Sigmoid colon (tissue), 7 donors: Measurements from ENCODE around the gene CD84. TPM values are rescaled to one million over a fixed set of nuclear protein-coding genes. Genes with fewer than 3 reads are reported as not detected.

Experiments
- DNase-seq: peaks from one replicate; pipeline ENCODE4 v3.0.0-alpha.2; 2019
- H3K27ac ChIP-seq, 4 donors: fragments of 200-600 bp; sonication (generic); one replicate each; pipeline ENCODE4 v1.5.1; 2016 to 2019; ENCODE audit warnings: mild to moderate bottlenecking in 1 of 4
- H3K27me3 ChIP-seq, 3 donors: fragments of 200-600 bp; sonication (generic); one replicate each; pipeline ENCODE4 v1.5.1; 2019; ENCODE audit warnings: mild to moderate bottlenecking in 1 of 3
- H3K36me3 ChIP-seq, 4 donors: fragments of 200-600 bp; sonication (generic); one replicate each; pipeline ENCODE4 v1.5.1; 2016 to 2019
- H3K4me1 ChIP-seq, 4 donors: fragments of 200-600 bp; sonication (generic); one replicate each; pipeline ENCODE4 v1.5.1; 2017 to 2019
- H3K4me3 ChIP-seq, 4 donors: fragments of 200-600 bp; sonication (generic); one replicate each; pipeline ENCODE4 v1.5.1; 2017 to 2019; ENCODE audit warnings: mild to moderate bottlenecking in 2 of 4, moderate library complexity in 1 of 4
- H3K9me3 ChIP-seq, 4 donors: fragments of 200-600 bp in 3 of 4; sonication (generic) in 3 of 4; one replicate each; pipeline versions ENCODE4 v1.5.1 to v1.6.1; 2013 to 2019
- EP300 ChIP-seq, 4 donors: sonication (generic); formaldehyde crosslinking; IDR thresholded peaks; one replicate each; pipeline ENCODE4 v1.6.1; 2017; ENCODE audit warnings: antibody characterized with exemption in 4 of 4
- POLR2A ChIP-seq, 2 donors: fragments of 450-650 bp; IDR thresholded peaks; one replicate each; pipeline ENCODE4 v1.6.1; 2016; ENCODE audit warnings: antibody characterized with exemption in 2 of 2, mild to moderate bottlenecking in 2 of 2, moderate library complexity in 2 of 2
- POLR2AphosphoS5 ChIP-seq, 4 donors: sonication (generic); formaldehyde crosslinking; IDR thresholded peaks; one replicate each; pipeline ENCODE4 v1.6.1; 2017; ENCODE audit warnings: antibody characterized with exemption in 4 of 4
- WGBS, 2 donors: extraction: QIAGEN DNeasy Blood & Tissue Kit; methylation state at CpG; one replicate each; pipeline ENCODE4 v1.1.7; 2013; 5-methylcytosine and 5-hydroxymethylcytosine counted together
- intact Hi-C: fragments of 100-400 bp; cut with DNase I; formaldehyde crosslinking; loops from one replicate; pipeline ENCODE4 v1.15.1; 2023
- polyA plus RNA-seq, 3 donors: library from polyadenylated mRNA; stranded (reverse); fragments of 200-250 nt; gene quantifications; one replicate each; pipeline ENCODE4 v1.2.3, GENCODE V29; 2013
- total RNA-seq, 4 donors: library from RNA; depleted of rRNA; stranded (reverse); fragments of >200 nt; gene quantifications; one replicate each; pipeline ENCODE4 v1.1.0, GENCODE V29; 2016
- TF ChIP-seq, protein P1 (sequence below), 4 experiments: fragments of 450-650 bp in 3 of 4; fragments of 200-600 bp in 1 of 4; IDR thresholded peaks; one replicate each; pipeline ENCODE4 v1.5.1; 2016 to 2019; ENCODE audit warnings: antibody characterized with exemption in 4 of 4, mild to moderate bottlenecking in 3 of 4, moderate library complexity in 2 of 4
- donor health status: healthy with polysubstance abuse.
- donor health status: Bipolar disorder and iron deficiency.
- donor health status: healthy.

The CD84 gene
- total and polyA plus RNA-seq, 7 donors, result 0.60 to 7.5 (median 3.2) TPM

DNA sequence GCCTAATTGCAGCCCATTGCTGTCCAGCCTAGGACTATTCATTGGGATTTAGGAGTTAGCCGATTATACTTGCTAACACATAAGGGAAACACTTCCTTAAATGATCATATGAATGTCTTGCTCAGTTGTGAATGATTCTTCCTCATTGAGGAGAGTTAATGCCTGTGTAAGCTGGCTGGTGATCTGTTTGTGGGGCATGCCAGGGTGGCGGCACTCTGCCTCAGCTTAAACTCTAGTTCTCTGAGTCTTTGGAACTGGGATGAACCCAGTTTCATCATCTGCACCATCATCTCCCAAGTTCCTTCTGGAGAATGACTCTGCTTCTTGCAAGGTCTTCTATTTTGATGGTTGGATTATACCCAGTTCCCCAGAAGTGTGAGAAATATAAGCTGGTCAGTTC, 32.4 kb downstream of the CD84 start:
- intact Hi-C loops, result no loop called here
- WGBS, 2 donors, result 77 to 92% methylated on average over 2 of the region's 2 CpGs
- Histone ChIP-seq H3K4me3 (no peak overlapping the region), H3K9me3 (no peaks in the 10 kb centered on the region), H3K27ac (no peak overlapping the region), H3K27me3 (no peaks in the 10 kb centered on the region), H3K36me3 (no peaks in the 10 kb centered on the region), H3K4me1 (no peaks in the 10 kb centered on the region)
- TF ChIP-seq, protein P1, sequence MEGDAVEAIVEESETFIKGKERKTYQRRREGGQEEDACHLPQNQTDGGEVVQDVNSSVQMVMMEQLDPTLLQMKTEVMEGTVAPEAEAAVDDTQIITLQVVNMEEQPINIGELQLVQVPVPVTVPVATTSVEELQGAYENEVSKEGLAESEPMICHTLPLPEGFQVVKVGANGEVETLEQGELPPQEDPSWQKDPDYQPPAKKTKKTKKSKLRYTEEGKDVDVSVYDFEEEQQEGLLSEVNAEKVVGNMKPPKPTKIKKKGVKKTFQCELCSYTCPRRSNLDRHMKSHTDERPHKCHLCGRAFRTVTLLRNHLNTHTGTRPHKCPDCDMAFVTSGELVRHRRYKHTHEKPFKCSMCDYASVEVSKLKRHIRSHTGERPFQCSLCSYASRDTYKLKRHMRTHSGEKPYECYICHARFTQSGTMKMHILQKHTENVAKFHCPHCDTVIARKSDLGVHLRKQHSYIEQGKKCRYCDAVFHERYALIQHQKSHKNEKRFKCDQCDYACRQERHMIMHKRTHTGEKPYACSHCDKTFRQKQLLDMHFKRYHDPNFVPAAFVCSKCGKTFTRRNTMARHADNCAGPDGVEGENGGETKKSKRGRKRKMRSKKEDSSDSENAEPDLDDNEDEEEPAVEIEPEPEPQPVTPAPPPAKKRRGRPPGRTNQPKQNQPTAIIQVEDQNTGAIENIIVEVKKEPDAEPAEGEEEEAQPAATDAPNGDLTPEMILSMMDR (IDR thresholded peaks at IDR 0.05), result no peak
- TF ChIP-seq POLR2AphosphoS5 (IDR thresholded peaks at IDR 0.05), result no peak
- no peak for TF ChIP-seq EP300 (IDR thresholded peaks at IDR 0.05)
- TF ChIP-seq POLR2A (IDR thresholded peaks at IDR 0.05), result no peak
- DNase-seq, result no peak

DNA sequence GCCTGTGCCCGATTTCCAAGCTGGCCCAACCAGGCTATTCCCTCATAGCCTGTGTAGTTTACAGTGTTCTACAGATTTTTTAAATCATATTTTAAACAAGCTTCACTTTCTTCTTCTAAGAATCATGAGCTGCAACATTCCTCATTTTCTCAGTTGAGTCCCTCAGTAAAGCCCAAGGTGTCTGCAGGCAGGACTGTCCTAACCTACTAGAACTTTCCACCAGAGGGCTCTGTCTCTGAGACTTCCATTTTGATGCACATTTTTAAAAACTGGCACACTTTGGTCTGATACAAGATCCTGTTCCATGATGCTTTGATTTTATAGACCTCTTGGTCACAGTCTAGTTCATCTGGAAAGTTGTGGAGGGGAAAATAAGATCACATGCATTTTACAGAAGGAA, 34.6 kb downstream of the CD84 start:
- WGBS, 2 donors, result 96 to 100% methylated on average over 1 of the region's 1 CpG
- DNase-seq, result no peak
- TF ChIP-seq, protein P1 (IDR thresholded peaks at IDR 0.05), result no peak
- no peak for TF ChIP-seq EP300 (IDR thresholded peaks at IDR 0.05)
- no peak for TF ChIP-seq POLR2A (IDR thresholded peaks at IDR 0.05)
- Histone ChIP-seq H3K4me3 (no peak overlapping the region), H3K27me3 (no peaks in the 10 kb centered on the region), H3K27ac (no peak overlapping the region), H3K36me3 (no peaks in the 10 kb centered on the region), H3K9me3 (no peaks in the 10 kb centered on the region), H3K4me1 (no peaks in the 10 kb centered on the region)
- intact Hi-C loops, result no loop called here

DNA sequence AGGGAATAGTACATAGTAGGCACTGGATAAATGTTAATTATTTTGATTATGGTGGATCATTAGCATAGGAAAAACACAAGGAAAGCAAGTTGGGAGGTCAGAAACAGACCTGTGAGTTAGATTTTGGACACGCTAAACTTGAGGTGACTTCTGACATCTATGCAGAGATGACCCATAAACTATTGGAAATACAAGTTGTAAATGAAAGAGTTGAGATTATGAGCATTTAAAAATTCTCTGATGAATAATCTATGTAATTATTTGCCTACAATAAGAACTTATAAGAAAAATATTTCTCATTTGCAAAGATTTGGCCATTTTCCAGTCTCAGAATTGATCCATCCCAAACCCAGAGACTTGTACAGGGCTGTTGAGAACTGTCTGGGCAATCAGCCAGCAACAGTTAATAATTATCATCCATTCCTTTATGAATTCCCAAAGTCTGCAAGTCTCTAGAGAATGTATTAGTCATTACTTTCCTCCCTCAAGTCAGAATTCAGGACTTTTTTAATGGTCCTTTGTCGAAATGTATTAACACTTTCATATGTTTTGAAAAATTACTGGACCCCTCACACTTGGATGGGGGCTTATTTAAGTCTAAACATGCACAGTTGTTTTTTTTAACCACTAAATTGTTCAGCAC, 36.9 kb downstream of the CD84 start:
- Histone ChIP-seq H3K27me3 (no peaks in the 10 kb centered on the region), H3K27ac (no peak overlapping the region), H3K36me3 (no peaks in the 10 kb centered on the region), H3K4me3 (no peak overlapping the region), H3K4me1 (no peaks in the 10 kb centered on the region), H3K9me3 (no peaks in the 10 kb centered on the region)
- WGBS, 2 donors, result 0 to 44% methylated on average over 2 of the region's 2 CpGs
- no peak for DNase-seq
- intact Hi-C loops, result no loop called here
- TF ChIP-seq EP300 (IDR thresholded peaks at IDR 0.05), result no peak
- no peak for TF ChIP-seq POLR2AphosphoS5 (IDR thresholded peaks at IDR 0.05)
- TF ChIP-seq, protein P1 (IDR thresholded peaks at IDR 0.05), result no peak
- no peak for TF ChIP-seq POLR2A (IDR thresholded peaks at IDR 0.05)

DNA sequence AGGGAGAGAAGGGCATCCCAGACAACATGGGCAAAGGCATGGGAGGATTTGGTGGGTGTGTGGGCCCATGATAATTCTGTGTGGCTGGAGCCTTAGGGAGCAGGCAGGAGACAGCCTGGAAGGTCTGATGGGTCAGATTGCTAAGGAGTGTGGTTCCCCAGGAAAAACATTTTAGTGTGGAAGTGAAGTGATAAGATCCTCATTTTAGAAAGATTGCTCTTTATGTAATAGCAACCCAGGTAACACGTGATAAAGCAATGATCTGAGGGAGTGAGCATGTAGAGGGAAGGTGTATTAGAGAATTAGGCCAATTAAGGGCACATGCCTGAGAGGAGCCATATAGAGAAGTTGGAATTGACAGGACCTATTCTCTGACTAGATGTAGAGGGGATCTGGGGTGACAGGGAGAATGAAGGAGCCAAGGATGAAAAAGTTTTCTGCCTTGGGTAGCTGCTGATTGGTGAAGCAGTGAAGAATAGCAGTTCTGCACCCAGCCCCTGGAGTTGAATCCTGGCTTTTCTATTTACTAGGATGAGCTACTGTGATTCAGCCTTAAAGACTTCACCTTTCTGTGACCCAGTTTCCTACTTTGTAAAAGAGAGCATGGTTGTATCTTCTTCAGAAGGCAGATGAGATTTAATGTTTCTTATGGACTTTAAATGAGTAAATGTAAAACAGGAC, 37.5 kb downstream of the CD84 start:
- no peak overlapping the region for H3K4me3 ChIP-seq
- WGBS, 2 donors, result 13 to 54% methylated on average over 1 of the region's 1 CpG
- H3K27ac ChIP-seq, result no peak overlapping the region
- peaks cover 0 to 3% (median 0%) of the 10 kb centered on the region in 4 donors for H3K9me3 ChIP-seq
- H3K4me1 ChIP-seq, result no peaks in the 10 kb centered on the region
- H3K27me3 ChIP-seq, result no peaks in the 10 kb centered on the region
- intact Hi-C loops, result no loop called here
- no peaks in the 10 kb centered on the region for H3K36me3 ChIP-seq
- TF ChIP-seq, protein P1 (IDR thresholded peaks at IDR 0.05), result no peak
- no peak for TF ChIP-seq POLR2A (IDR thresholded peaks at IDR 0.05)
- TF ChIP-seq EP300 (IDR thresholded peaks at IDR 0.05), result no peak
- TF ChIP-seq POLR2AphosphoS5 (IDR thresholded peaks at IDR 0.05), result no peak
- no peak for DNase-seq
